HG02970 (cell line): ENCODE results near the gene CYB5A.
"Not testable (repeated sequence)": the region's sequence is repeated elsewhere in the genome, so short reads cannot be mapped to it uniquely, and the experiment has no call there.

Experiments
- ATAC-seq: cut with Tn5 transposase; IDR thresholded peaks from one replicate; pipeline ENCODE4 v1.9.1; 2021; ENCODE audit warnings: mild to moderate bottlenecking, moderate library complexity, moderate number of reproducible peaks; ENCODE audit not compliant: unreplicated experiment, low FRiP score

CYB5A gene

GRCh38 chr18:74291771-74292540 lies at the start of gene CYB5A:
Gene CYB5A (minus strand): TSS chr18:74291963. CDS start chr18:74291875, 88 bp downstream.
- peak; percentile 100 for ATAC-seq

- ATAC-seq: no peak
These were observed 46.1 kb upstream of the CYB5A start for GRCh38 chr18:74337912-74338309.

GRCh38 chr18:74337155-74337911 lies 45.6 kb upstream of the CYB5A start:
- no peak for ATAC-seq

GRCh38 chr18:74336656-74337055 lies 44.9 kb upstream of the CYB5A start:
- ATAC-seq: no peak

GRCh38 chr18:74334242-74334893 lies 42.6 kb upstream of the CYB5A start:
- no peak for ATAC-seq

- ATAC-seq: no peak
These were observed 41.3 kb upstream of the CYB5A start for GRCh38 chr18:74333091-74333490.

GRCh38 chr18:74331404-74331803 lies 39.6 kb upstream of the CYB5A start:
- no peak for ATAC-seq

GRCh38 chr18:74329688-74330205 lies 38.0 kb upstream of the CYB5A start:
- ATAC-seq: no peak

GRCh38 chr18:74328206-74328605 lies 36.4 kb upstream of the CYB5A start:
- no peak for ATAC-seq

- ATAC-seq: not testable (repeated sequence)
These were observed 35.0 kb upstream of the CYB5A start for GRCh38 chr18:74326791-74327190.

GRCh38 chr18:74326231-74326630 lies 34.5 kb upstream of the CYB5A start:
- ATAC-seq: no peak

GRCh38 chr18:74316257-74317170 lies 24.8 kb upstream of the CYB5A start:
- no peak for ATAC-seq

GRCh38 chr18:74315464-74316256 lies 23.9 kb upstream of the CYB5A start, which contains the start of gene C18orf63:
Gene C18orf63 (plus strand): TSS chr18:74315839. CDS start chr18:74317866, 2,027 bp downstream.
- no peak for ATAC-seq

GRCh38 chr18:74314759-74315463 lies 23.1 kb upstream of the CYB5A start:
- no peak for ATAC-seq

GRCh38 chr18:74311000-74311399 lies 19.2 kb upstream of the CYB5A start:
- ATAC-seq: no peak

GRCh38 chr18:74310411-74310810 lies 18.6 kb upstream of the CYB5A start:
- ATAC-seq: no peak

GRCh38 chr18:74303936-74304335 lies 12.2 kb upstream of the CYB5A start:
- no peak for ATAC-seq

- ATAC-seq: no peak
These were observed 11.5 kb upstream of the CYB5A start for GRCh38 chr18:74303306-74303705.
